ENCODE measurements around the gene HELZ.
"Not testable (repeated sequence)": the region's sequence is repeated elsewhere in the genome, so short reads cannot be mapped to it uniquely, and the experiment has no call there.

Gene HELZ

DNA sequence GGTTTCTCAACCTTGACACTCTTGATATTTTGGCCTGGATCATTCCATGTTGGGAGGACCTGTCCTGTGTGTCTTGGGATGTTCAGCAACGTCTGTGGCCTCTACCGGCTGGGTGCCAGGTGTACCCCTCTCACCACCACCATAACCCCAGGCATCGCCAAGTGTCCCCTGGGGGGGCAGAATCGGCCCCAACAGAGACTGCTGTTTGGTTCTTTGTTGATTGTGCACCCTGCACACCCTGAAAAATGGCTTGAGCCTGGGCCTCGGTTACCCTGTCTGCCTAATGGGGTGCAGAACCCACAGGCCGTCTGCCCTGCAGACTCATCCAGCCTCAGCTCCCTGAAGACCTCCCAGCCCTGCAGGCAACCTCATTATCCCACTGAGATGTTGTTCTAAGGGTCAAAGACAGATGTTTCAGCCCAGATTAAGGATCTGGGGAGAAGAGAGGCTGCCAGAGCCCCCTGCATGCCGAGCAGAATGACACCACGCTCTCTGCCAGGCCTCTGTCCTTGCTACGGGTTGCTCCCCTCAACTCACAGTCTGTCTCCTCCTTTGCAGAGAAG lies 191.5 kb downstream of the HELZ start:
- DNase-seq (ENCODE audit: low read depth in 1 of 2, low spot score in 1 of 2), result no peak

DNA sequence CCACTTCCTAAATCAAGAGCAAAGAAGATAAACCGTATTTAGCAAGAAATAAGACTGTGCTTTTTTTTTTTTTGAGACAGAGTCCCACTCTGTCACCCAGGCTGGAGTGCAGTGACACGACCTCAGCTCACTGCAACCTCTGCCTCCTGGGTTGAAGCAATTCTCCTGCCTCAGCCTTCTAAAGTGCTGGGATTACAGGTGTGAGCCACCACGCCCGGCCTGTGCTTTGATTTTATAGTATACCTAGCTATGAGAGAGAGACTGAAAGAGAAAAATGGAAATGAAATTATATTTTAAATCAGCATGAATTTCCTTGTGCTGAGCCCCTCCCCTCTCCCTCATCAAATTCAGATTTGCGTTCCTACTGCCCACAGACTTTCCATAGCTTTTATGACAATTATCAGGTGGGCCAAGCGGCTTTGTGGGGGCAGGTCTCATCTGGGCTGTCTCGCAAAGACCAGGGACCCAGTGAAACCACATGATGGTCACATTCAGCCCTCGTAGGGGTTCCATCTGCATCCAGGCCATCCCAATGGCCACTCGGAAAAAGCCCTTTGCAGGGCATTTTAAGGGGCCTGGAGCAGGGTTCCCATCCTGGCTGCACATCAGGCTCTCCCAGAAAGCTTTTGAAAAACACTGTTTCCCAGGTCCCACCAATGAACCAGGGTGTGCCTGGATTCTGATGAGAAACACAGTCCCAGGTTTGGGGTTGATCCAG lies 192.1 kb downstream of the HELZ start:
- DNase-seq (ENCODE audit: low read depth in 1 of 2, low spot score in 1 of 2), result no peak

GRCh38 chr17:67051837-67052236 lies 193.2 kb downstream of the HELZ start:
- DNase-seq (ENCODE audit: low read depth in 1 of 2, low spot score in 1 of 2), result no peak

DNA sequence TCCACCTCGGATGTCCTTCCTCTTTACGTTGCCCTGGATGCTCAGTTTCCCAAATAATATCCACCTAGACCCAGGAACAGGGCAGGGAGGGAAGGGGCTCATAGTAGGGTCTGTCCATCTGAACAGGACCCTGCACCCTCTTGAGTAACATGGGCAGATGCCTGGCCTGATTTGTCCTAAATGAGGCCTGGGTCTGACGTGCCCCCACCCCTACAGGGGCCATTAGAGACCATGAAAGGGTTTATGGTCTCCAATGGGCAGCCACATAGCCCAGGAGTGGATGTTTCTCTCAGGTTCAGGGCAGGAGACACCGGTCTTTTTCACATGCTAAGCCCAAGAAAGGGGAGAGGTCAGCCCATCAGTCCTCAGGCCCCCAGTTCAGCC lies 193.8 kb downstream of the HELZ start:
- DNase-seq (ENCODE audit: low read depth in 1 of 2, low spot score in 1 of 2), result no peak

DNA sequence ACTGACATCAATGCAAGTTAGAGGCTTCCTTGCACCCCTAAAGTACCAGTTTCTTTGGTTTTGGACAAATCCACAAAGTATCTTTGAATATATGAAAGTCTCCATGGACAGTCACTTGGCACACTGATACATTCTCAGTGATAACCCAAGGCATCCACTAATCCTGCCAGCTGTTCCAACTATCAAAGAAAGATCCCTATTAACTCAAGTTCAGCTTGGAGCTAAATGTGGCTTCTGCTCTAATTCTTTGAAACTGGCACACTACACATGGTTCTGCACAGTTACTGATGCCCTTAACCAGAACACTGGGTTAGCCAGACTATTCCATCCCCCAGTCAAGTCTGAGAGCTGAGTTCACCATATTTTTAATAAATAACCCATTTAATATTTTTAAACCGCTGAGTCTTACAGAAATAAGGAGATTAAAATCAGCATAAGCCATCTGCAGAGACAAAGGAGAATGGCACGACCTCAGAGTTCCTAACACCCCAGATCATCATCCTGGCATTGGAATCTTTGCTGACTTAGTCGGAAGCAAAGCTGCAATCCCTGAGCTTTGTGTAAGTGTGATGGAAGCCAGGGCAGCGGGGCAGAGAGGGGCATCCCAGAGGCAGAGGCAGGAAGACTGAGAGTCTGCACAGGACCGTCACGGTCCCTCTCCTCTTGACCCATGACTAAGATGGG lies 194.4 kb downstream of the HELZ start:
- no peak for DNase-seq (ENCODE audit: low read depth in 1 of 2, low spot score in 1 of 2)

DNA sequence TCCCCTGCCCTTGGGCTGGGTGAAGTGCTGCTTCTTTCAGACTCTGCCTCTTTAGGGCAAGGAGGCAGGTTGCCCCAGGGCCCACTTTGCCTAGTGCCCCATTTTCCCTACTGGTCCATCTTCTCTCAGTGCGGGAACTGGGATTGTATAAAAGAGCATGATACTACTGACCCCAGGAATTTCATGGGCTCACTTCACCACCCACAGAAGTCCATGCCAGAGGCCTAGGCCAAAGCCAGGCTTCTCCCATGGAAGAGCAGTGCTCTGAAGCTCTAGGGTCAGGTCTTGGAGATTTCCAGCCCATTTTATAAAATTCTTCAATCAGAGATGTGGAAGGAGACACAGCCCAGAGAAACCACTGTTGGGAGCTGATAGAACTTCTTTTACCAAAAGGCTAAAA lies 194.9 kb downstream of the HELZ start:
- no peak for DNase-seq (ENCODE audit: low read depth in 1 of 2, low spot score in 1 of 2)

DNA sequence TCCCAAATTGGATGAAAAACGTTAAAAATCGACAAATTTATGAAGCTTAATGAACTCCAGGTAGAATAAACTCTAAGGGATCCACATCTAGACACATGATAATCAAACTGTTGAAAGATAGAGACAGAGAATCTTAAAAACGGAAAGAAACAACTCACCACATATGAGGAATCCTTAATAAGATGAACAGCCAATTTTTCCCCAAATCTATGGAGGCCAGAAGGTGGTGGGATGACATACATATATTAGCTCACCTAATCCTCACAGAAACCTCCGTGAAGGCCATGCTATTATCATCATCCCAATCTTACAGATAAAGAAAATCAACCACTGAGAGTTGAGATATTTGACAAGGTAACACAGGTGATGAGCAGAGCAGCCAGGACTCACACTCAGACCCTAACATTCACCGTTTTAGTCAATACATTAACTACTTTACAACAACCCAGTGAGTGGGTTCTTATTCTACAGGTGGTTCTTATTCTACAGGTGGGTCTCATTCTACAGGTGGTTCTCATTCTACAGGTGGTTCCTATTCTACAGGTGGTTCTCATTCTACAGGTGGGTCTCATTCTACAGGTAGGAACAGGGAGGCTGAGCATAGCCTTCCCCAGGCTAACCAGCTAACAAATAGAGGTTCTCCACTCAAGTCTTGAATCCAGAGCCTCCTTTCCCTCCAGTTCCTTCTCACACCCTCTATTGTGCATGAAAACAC lies 195.8 kb downstream of the HELZ start:
- DNase-seq (ENCODE audit: low read depth in 1 of 2, low spot score in 1 of 2), result no peak

GRCh38 chr17:67047382-67047781 lies 197.6 kb downstream of the HELZ start:
- DNase-seq (ENCODE audit: low read depth in 1 of 2, low spot score in 1 of 2), result no peak

DNA sequence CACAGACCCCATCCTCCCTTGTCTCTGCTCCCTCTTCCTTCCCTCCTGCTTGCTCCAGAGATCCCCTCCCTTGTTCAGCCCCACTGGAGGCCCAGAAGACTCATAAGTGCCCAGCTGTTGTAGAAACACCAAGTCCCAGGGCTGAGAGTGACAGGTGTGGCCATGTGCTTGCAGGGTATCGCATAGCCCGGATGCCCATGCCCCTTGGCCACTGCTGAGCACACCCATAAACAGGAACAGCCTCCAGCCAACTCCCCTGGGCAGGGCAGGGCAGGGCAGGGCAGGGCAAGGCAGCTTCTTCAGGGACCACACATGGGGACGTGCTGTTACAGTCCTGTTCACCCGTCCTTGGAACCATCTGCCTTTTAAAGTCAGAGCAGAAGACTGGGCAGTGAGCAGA lies 198.6 kb downstream of the HELZ start:
- DNase-seq (ENCODE audit: low read depth in 1 of 2, low spot score in 1 of 2), result no peak

GRCh38 chr17:67044940-67045339 lies 200.1 kb downstream of the HELZ start:
- no peak for DNase-seq (ENCODE audit: low read depth in 1 of 2, low spot score in 1 of 2)

GRCh38 chr17:67044016-67044772 lies 200.8 kb downstream of the HELZ start, which contains the start of gene CACNG1:
Gene CACNG1, plus strand, starts transcription at chr17:67044554. Its CDS starts 107 bp downstream, at chr17:67044661.
- DNase-seq (ENCODE audit: low read depth in 1 of 2, low spot score in 1 of 2), result no peak

GRCh38 chr17:67043283-67043682 lies 201.7 kb downstream of the HELZ start:
- no peak for DNase-seq (ENCODE audit: low read depth in 1 of 2, low spot score in 1 of 2)

- no peak for DNase-seq (ENCODE audit: low read depth in 1 of 2, low spot score in 1 of 2)
Measured at GRCh38 chr17:67041941-67042899, 202.8 kb downstream of the HELZ start.

DNA sequence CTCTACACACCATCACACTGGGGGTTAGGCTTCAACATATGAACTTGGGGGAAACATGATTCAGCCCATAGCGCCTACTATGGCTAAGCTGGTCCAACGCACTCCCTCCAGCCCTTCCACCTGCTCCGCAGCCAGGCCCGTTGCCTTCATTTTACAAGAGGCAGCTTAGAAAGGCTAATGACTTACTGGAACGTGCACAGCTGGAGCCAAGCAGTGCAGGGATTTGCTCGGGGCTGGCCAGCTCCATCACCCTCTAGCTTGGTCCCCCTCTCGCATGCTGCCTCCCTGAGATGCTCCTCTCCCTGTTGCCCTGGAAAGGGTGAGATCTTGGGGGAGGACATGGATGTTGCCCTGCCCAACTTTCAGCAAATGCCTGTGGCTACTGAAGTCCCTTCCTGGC lies 203.5 kb downstream of the HELZ start:
- no peak for DNase-seq (ENCODE audit: low read depth in 1 of 2, low spot score in 1 of 2)

- DNase-seq (ENCODE audit: low read depth in 1 of 2, low spot score in 1 of 2), result not testable (repeated sequence)
Measured at GRCh38 chr17:67041119-67041518, 203.9 kb downstream of the HELZ start.

DNA sequence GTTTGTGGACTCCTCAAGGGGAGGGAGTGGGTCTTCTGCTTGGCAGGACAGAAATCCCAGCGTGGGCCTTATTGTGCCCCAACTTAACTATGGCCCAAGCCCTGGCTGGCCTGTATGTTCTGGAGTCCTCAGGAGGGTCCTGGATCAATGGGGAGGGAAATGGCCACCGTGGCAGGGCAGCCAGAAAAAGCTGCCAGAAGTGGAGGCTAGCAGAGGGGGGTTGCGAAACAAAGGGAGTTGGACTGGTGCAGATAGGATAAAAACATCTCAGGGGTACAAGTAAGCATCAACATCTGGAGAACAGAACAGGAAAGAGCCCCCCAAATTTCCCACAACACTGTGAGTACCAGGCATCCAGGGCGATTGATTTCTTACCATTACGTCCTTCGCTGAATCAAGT lies 204.3 kb downstream of the HELZ start:
- no peak for DNase-seq (ENCODE audit: low read depth in 1 of 2, low spot score in 1 of 2)

- DNase-seq (ENCODE audit: low read depth in 1 of 2, low spot score in 1 of 2), result no peak
Measured at GRCh38 chr17:67038861-67039365, 206.1 kb downstream of the HELZ start.

- DNase-seq (ENCODE audit: low read depth in 1 of 2, low spot score in 1 of 2), result no peak
Measured at GRCh38 chr17:67035131-67036083, 209.6 kb downstream of the HELZ start.

DNA sequence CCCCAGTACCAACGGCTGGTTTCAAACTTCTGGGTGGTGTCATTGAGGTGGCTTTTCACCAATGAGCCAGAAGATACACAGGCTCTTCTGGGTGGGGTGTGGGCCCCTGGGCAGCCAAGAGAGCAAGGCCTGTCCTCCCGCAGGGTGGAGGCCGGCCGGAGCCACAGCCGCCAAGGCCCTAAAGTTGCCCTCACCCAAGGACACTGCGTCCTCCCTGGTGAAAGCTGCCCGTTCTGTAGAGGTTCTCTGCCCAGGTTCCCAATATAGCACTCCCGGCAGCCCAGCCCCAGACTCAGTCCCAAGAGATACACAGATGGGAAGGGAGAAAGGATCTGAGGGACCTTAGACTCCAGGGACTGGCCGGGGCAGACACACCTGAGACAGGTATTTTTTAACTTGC lies 211.4 kb downstream of the HELZ start:
- no peak for DNase-seq (ENCODE audit: low read depth in 1 of 2, low spot score in 1 of 2)

Data from activated T-helper 1 cell treated with anti-CD3 and anti-CD28 coated beads, Interleukin-2, amount 50 U/mL, for 16 hours (primary cell).